Thymus (tissue), 11 donors: ENCODE data around the gene ASMTL. TPM values are rescaled to one million over a fixed set of nuclear protein-coding genes. Genes with fewer than 3 reads are reported as not detected.

ENCODE experiments used
- DNase-seq, 9 donors: peaks; one replicate each; pipeline ENCODE4 v3.0.0-alpha.2; 2013; ENCODE audit warnings: low spot score in 9 of 9, low read depth in 6 of 9, missing footprints in 1 of 9
- H3K27ac ChIP-seq, 2 donors: one replicate each; pipeline ENCODE4 v1.5.1; 2013; ENCODE audit warnings: control low read depth in 1 of 2, low read depth in 1 of 2, low read length in 1 of 2, mild to moderate bottlenecking in 1 of 2, moderate library complexity in 1 of 2
- H3K27me3 ChIP-seq, 2 donors: one replicate each; pipeline ENCODE4 v1.5.1; 2013; ENCODE audit warnings: low read length in 1 of 2; ENCODE audit not compliant: control insufficient read depth in 2 of 2, insufficient read depth in 1 of 2
- H3K36me3 ChIP-seq, 2 donors: one replicate each; pipeline ENCODE4 v1.5.1; 2013; ENCODE audit warnings: low read length in 1 of 2, mild to moderate bottlenecking in 1 of 2, moderate library complexity in 1 of 2; ENCODE audit not compliant: control insufficient read depth in 2 of 2, insufficient read depth in 2 of 2
- H3K4me1 ChIP-seq, 2 donors: one replicate each; pipeline ENCODE4 v1.5.1; 2013; ENCODE audit warnings: low read length in 2 of 2; ENCODE audit not compliant: control insufficient read depth in 2 of 2, insufficient read depth in 2 of 2
- H3K4me3 ChIP-seq, 2 donors: one replicate each; pipeline ENCODE4 v1.5.1; 2013; ENCODE audit warnings: low read length in 2 of 2, control low read depth in 1 of 2, mild to moderate bottlenecking in 1 of 2
- H3K9me3 ChIP-seq, 2 donors: one replicate each; pipeline ENCODE4 v1.5.1; 2013; ENCODE audit warnings: low read length in 1 of 2, mild to moderate bottlenecking in 1 of 2; ENCODE audit not compliant: control insufficient read depth in 2 of 2, insufficient read depth in 1 of 2
- WGBS: extraction: QIAGEN DNeasy Blood & Tissue Kit; methylation state at CpG from one replicate; pipeline ENCODE4 v1.1.7; 2013; 5-methylcytosine and 5-hydroxymethylcytosine counted together
- polyA plus RNA-seq: library from polyadenylated mRNA; stranded (reverse); fragments of 200-250 nt; gene quantifications from one replicate; pipeline ENCODE4 v1.2.3, GENCODE V29; 2013
- total RNA-seq: library from RNA; stranded (reverse); fragments of 120-200 nt; gene quantifications from one replicate; pipeline ENCODE4 v1.2.4, GENCODE V29; 2013
- donor health status: healthy.

The ASMTL gene
- total and polyA plus RNA-seq, 2 donors, result 14.6 to 33.0 TPM

- H3K4me3 ChIP-seq, result no peak overlapping the region
- peaks cover 41 to 69% of the 10 kb centered on the region in 2 donors for H3K36me3 ChIP-seq
- H3K27ac ChIP-seq, result no peak overlapping the region
- no peaks in the 10 kb centered on the region for H3K27me3 ChIP-seq
- H3K9me3 ChIP-seq, result peaks cover 29 to 35% of the 10 kb centered on the region in 2 donors
- no peak for DNase-seq
- H3K4me1 ChIP-seq, result no peaks in the 10 kb centered on the region
- 92% methylated on average over 14 of the region's 14 CpGs for WGBS
Measured at GRCh38 chrX:1420371-1420770, 32.3 kb downstream of the ASMTL start.

GRCh38 chrX:1419545-1420355 lies 33.0 kb downstream of the ASMTL start:
- peaks cover 38 to 65% of the 10 kb centered on the region in 2 donors for H3K36me3 ChIP-seq

GRCh38 chrX:1418901-1419544 lies 33.7 kb downstream of the ASMTL start:
- 92% methylated on average over 29 of the region's 29 CpGs for WGBS
- Histone ChIP-seq H3K27me3 (no peaks in the 10 kb centered on the region), H3K36me3 (peaks cover 39 to 71% of the 10 kb centered on the region in 2 donors), H3K9me3 (peaks cover 28 to 35% of the 10 kb centered on the region in 2 donors), H3K4me3 (no peak overlapping the region), H3K27ac (no peak overlapping the region), H3K4me1 (no peaks in the 10 kb centered on the region)
- no peak for DNase-seq

More at GRCh38 chrX:1419545-1420355, 33.0 kb downstream of the ASMTL start:
- Histone ChIP-seq H3K27ac (no peak overlapping the region), H3K4me1 (no peaks in the 10 kb centered on the region), H3K27me3 (no peaks in the 10 kb centered on the region), H3K9me3 (peaks cover 29 to 35% of the 10 kb centered on the region in 2 donors), H3K4me3 (no peak overlapping the region)
- DNase-seq, result no peak
- WGBS, result 97% methylated on average over 19 of the region's 19 CpGs

- Histone ChIP-seq H3K9me3 (peaks cover 22 to 29% of the 10 kb centered on the region in 2 donors), H3K4me1 (no peaks in the 10 kb centered on the region), H3K36me3 (peaks cover 47 to 71% of the 10 kb centered on the region in 2 donors), H3K4me3 (no peak overlapping the region), H3K27me3 (no peaks in the 10 kb centered on the region), H3K27ac (no peak overlapping the region)
- DNase-seq, result no peak
- 95% methylated on average over 20 of the region's 20 CpGs for WGBS
Measured at GRCh38 chrX:1417921-1418771, 34.6 kb downstream of the ASMTL start.

- peaks cover 15 to 23% of the 10 kb centered on the region in 2 donors for H3K9me3 ChIP-seq
- peaks cover 47 to 71% of the 10 kb centered on the region in 2 donors for H3K36me3 ChIP-seq
- no peak overlapping the region for H3K4me3 ChIP-seq
- H3K4me1 ChIP-seq, result no peaks in the 10 kb centered on the region
- no peak for DNase-seq
- 74% methylated on average over 14 of the region's 14 CpGs for WGBS
- H3K27ac ChIP-seq, result no peak overlapping the region
- H3K27me3 ChIP-seq, result no peaks in the 10 kb centered on the region
Measured at GRCh38 chrX:1416965-1417760, 35.5 kb downstream of the ASMTL start.

GRCh38 chrX:1416327-1416784 lies 36.4 kb downstream of the ASMTL start:
- WGBS, result 73% methylated on average over 15 of the region's 15 CpGs
- Histone ChIP-seq H3K36me3 (peaks cover 41 to 71% of the 10 kb centered on the region in 2 donors), H3K27ac (no peak overlapping the region)

GRCh38 chrX:1412551-1413161 lies 40.1 kb downstream of the ASMTL start:
- peaks cover 1 to 4% of the 10 kb centered on the region in 2 donors for H3K9me3 ChIP-seq
- 94% methylated on average over 31 of the region's 31 CpGs for WGBS
- H3K36me3 ChIP-seq, result peaks cover 34 to 60% of the 10 kb centered on the region in 2 donors

More at GRCh38 chrX:1416327-1416784, 36.4 kb downstream of the ASMTL start:
- Histone ChIP-seq H3K4me1 (no peaks in the 10 kb centered on the region), H3K27me3 (no peaks in the 10 kb centered on the region), H3K9me3 (peaks cover 8 to 15% of the 10 kb centered on the region in 2 donors), H3K4me3 (no peak overlapping the region)
- no peak for DNase-seq

GRCh38 chrX:1411326-1411725 lies 41.4 kb downstream of the ASMTL start:
- H3K4me1 ChIP-seq, result no peaks in the 10 kb centered on the region
- H3K36me3 ChIP-seq, result peaks cover 41 to 58% of the 10 kb centered on the region in 2 donors
- no peak for DNase-seq
- 91% methylated on average over 12 of the region's 12 CpGs for WGBS
- H3K27ac ChIP-seq, result no peak overlapping the region
- H3K27me3 ChIP-seq, result no peaks in the 10 kb centered on the region
- no peak overlapping the region for H3K4me3 ChIP-seq
- H3K9me3 ChIP-seq, result peaks cover 1 to 4% of the 10 kb centered on the region in 2 donors

More at GRCh38 chrX:1412551-1413161, 40.1 kb downstream of the ASMTL start:
- Histone ChIP-seq H3K27ac (no peak overlapping the region), H3K27me3 (no peaks in the 10 kb centered on the region), H3K4me1 (no peaks in the 10 kb centered on the region), H3K4me3 (no peak overlapping the region)
- DNase-seq, result no peak
